GM13976 (cell line): Measurements from ENCODE around the gene AGXT.
"Not testable (repeated sequence)": the region's sequence is repeated elsewhere in the genome, so short reads cannot be mapped to it uniquely, and the experiment has no call there.

Experiments
- DNase-seq: peaks from one replicate; pipeline ENCODE4 v3.0.0; 2012; ENCODE audit warnings: low spot score
- in situ Hi-C: fragments of 300-500 bp; cut with MboI; formaldehyde crosslinking; loops from one replicate; pipeline ENCODE4 v1.12.0; 2022; ENCODE audit warnings: low sequenced_read_pairs, mixed read lengths, inconsistent platforms; ENCODE audit not compliant: unreplicated experiment
- TF ChIP-seq, protein P1 (sequence below): IDR thresholded peaks from 2 replicates; pipeline ENCODE4 v1.5.1; 2012; ENCODE audit warnings: borderline replicate concordance, mild to moderate bottlenecking; ENCODE audit not compliant: insufficient read depth; ENCODE audit errors: extremely low read depth, missing control alignments, control extremely low read depth

The AGXT gene

DNA sequence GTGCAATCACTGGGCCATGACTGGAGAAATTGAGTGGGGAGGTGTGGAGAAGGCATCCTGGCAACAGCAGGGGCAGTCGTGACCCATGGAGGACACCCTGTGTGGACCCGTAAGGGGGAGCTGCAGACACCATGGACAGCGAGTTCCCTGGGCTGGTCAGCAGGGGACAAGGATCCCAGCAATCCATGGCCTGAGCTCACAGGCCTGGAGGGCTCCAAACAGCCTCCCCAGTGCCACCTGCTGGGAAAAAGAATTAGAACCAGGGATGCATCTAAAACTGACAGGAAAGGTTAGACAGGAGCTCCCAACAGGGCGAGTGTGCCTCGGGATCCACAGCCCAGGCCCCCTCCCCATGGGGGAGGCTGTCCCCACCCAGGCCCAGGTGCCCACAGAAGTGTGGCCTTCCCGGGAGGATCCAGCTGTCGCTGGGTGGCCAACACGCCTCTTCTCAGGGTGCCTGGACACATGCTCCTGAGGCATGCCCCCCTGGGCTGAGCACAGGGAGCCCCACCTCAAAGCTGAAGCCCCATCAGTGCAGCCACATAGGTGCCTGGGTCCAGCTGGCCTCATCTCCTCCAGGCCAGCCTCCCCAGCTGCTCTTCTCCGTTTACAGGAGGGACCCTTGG lies 28.1 kb upstream of the AGXT start:
- in situ Hi-C loops = no loop called here
- peak; percentile 72 for DNase-seq
- TF ChIP-seq, protein P1, sequence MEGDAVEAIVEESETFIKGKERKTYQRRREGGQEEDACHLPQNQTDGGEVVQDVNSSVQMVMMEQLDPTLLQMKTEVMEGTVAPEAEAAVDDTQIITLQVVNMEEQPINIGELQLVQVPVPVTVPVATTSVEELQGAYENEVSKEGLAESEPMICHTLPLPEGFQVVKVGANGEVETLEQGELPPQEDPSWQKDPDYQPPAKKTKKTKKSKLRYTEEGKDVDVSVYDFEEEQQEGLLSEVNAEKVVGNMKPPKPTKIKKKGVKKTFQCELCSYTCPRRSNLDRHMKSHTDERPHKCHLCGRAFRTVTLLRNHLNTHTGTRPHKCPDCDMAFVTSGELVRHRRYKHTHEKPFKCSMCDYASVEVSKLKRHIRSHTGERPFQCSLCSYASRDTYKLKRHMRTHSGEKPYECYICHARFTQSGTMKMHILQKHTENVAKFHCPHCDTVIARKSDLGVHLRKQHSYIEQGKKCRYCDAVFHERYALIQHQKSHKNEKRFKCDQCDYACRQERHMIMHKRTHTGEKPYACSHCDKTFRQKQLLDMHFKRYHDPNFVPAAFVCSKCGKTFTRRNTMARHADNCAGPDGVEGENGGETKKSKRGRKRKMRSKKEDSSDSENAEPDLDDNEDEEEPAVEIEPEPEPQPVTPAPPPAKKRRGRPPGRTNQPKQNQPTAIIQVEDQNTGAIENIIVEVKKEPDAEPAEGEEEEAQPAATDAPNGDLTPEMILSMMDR = peak; percentile 34

DNA sequence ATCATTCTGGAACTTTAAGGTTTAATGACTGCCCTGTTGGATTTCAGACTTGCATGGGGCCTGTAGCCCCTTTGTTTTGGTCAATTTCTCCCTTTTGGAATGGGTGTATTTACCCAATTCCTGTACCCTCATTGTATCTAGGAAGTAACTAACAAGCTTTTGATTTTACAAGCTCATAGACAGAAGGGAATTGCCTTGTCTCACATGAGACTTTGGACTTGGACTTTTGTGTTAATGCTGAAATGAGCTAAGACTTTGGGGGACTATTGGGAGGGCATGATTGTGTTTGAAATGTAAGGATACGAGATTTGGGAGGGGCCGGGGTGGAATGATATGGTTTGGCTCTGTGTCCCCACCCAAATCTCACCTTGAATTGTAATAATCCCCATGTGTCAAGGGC lies 22.3 kb upstream of the AGXT start:
- DNase-seq, in situ Hi-C loops: not testable (repeated sequence)

DNA sequence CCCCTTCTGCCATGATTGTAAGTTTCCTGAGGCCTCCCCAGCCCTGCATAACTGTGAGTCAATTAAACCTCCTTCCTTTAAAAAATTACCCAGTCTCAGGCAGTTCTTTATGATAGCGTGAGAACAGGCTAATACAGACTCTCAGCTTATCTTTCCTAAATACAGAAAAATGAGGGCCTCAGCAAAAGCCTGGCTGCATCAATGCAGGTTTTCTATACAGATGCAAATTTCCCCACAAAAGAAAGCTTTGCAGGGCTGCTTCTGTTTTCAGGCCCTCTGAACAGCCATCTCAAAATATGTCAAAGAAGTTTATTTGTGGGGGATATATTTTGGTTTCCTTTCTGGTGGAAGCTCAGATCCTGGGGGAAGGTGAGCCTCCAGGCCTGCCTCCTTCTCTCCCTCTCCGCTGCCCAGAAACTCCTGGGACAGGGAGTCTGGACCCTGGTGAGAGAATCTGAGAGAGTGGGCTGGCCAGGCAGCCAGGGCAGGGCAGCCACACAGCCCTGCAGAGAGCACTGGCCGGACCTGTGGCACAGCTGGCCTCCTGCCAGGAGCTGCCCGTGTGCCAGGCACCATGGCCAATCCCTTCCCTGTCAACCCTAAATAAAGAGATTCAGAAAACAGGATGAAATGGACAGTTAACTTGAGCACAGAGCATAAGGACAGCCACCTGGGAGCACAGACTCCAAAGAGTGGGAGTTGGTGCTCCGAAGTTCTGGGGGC lies 21.6 kb upstream of the AGXT start:
- no peak for DNase-seq
- in situ Hi-C loops = no loop called here
- TF ChIP-seq, protein P1 = no peak

DNA sequence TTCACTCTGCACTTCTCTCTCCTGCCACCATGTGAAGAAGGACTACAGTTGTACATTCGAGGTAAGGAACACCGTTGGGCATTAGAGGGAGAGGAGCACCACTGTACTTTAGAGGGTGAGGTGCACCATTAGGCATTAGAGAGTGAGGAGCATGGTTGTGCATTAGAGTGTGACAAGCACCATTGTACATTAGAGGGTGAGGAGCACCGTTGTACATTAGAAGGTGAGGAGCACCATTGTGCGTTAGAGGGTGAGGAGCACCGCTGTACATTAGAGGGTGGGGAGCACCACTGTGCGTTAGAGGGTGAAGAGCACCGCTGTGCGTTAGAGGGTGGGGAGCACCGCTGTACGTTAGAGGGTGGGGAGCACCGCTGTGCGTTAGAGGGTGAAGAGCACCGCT lies 20.8 kb upstream of the AGXT start:
- in situ Hi-C loops = no loop called here
- TF ChIP-seq, protein P1 = no peak
- no peak for DNase-seq

DNA sequence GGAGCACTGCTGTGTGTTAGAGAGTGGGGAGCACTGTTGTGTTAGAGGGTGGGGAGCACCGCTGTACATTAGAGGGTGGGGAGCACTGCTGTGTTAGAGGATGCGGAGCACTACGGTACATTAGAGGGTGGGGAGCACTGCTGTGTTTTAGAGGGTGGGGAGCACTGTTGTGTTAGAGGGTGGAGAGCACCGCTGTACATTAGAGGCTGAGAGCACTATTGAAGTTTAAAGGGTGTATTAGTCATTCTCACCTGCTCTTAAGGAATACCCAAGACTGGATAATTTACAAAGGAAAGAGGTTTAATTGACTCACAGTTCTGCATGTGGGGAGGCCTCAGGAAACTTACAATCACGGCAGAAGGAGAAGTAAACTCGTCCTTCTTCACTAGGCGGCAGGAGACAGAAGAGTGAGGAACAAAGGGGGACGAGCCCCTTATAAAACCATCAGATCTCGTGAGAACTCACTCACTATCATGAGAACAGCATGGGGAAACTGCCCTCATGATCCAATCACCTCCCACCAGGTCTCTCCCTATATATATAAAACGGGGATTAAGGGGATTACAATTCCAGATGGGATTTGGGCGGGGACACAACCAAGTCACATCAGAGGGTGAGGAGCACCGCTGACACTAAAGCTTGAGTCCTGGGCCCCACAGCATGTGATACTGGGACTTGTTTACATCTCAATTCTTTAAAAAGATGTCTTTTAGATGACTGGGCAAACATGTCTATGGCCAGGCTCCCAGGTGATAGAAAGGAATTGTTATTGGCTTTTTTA lies 19.5 kb upstream of the AGXT start:
- in situ Hi-C loops = no loop called here
- DNase-seq = no peak
- TF ChIP-seq, protein P1 = no peak

DNA sequence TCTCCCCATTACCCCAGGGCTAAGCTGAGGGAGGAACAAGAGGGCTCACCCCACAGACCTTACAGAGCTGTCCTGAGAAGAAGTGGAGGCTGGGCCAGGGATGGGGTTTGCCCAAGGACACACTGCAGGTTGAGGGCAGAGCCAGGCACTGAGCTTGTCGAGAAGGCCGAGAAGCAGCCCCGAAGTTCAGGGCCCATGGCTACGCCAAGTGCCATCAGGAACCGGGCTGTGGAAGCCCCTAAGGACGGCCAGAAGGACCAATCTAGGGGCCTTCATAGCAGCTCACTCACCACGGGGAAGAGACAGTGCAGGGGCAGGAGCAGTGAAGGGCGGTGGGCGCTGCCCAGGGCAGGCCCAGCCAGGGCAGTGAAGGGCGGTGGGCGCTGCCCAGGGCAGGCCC lies 18.6 kb upstream of the AGXT start:
- in situ Hi-C loops = no loop called here
- TF ChIP-seq, protein P1 = no peak
- no peak for DNase-seq

DNA sequence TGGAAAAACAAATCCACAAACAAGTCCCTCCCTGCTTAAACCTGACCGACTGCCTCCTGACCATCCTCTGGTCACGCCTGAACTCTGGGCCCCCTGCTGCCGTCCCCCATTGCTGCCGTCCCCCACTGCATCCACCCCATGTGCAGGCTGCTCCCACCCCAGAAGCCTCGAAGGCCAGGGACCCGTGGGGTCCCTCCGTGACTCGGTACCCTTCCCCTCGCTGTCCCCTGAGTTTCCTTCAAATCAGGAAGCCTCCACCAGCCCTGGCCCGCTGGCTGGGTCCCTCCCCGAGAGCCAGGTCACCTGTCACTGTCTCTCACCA lies 17.9 kb upstream of the AGXT start:
- in situ Hi-C loops = no loop called here
- DNase-seq = peak; percentile 28
- TF ChIP-seq, protein P1 = no peak
